HL-60/S4 treated with phorbol 12-myristate 13-acetate at 8.2 ng/mL for 4 days and 3 days (cell line): ENCODE data around the gene SERPIND1.
"Not testable (repeated sequence)": the region's sequence is repeated elsewhere in the genome, so short reads cannot be mapped to it uniquely, and the experiment has no call there.

Experiments
- in situ Hi-C: fragments of 300-500 bp; cut with MboI; formaldehyde crosslinking; loops from 2 replicates; pipeline ENCODE4 v1.15.0; 2022; ENCODE audit warnings: low sequenced_read_pairs

Gene SERPIND1

DNA sequence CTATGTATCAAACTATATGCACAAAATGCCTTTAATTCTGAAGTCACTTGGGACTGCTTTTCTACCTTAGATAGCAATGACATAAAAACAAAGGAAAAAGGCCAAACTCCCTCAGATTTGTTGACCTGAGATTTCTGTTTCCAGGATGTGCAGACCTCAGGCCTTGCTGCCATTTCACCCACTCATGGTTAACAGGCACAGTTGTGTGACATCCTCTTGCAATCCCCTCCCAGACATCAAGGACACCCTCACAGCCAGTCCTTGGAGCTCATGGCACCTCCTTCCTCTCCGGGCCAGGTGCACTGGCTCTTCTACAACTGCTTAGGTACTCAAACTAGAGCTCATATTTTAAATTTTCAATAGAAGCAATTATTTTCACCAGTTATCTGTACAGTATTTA is 37.3 kb downstream of the SERPIND1 start:
- in situ Hi-C loops, result no loop called here

DNA sequence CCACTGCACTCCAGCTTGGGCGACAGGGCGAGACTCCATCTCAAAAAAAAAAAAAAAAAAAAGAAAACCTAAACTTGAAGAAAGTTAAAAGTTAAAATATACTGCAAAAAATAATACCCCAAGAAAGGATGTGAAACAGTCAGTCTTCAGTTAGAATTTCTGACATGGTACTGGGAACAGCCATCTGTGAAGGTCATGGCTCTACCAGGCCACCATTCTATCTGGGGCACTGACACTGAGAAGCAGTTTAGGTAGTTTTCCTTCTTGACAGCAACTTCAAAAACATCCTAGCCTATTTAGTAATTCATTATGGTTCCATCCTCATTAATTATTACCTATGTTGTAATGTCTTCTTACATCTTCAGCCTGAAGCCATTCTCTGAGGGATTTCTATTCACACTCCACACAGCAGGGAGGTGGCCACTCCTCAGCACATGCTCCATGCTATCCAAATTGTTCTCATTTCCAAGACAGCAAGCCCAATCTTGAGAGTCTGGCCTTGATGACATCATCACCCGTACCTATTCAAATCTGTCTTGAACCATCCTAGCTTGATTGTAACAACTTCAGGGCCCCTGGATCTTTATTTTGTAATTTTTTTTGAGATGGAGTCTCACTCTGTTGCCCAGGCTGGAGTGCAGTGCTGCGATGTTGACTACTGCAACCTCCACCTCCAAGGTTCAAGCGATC is 38.2 kb downstream of the SERPIND1 start:
- in situ Hi-C loops, result no loop called here

DNA sequence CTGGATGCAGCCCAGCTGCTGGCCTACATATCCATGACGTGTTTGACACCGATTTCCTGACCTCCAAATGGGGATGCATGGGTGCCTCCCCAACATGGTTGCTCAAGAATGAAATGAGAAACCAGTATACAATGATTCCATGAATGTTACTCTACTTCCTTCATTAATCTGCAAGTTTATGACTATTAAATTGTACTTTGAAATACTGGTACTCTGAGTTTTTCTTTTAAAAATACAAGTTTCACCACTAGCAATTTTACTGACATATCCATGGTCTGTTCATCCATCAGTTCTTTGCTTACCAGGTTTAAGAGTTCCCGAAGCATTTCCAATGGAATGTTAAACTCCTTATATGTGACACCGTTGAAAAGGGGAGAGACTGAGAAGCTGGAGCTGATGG is 39.1 kb downstream of the SERPIND1 start:
- in situ Hi-C loops, result no loop called here

DNA sequence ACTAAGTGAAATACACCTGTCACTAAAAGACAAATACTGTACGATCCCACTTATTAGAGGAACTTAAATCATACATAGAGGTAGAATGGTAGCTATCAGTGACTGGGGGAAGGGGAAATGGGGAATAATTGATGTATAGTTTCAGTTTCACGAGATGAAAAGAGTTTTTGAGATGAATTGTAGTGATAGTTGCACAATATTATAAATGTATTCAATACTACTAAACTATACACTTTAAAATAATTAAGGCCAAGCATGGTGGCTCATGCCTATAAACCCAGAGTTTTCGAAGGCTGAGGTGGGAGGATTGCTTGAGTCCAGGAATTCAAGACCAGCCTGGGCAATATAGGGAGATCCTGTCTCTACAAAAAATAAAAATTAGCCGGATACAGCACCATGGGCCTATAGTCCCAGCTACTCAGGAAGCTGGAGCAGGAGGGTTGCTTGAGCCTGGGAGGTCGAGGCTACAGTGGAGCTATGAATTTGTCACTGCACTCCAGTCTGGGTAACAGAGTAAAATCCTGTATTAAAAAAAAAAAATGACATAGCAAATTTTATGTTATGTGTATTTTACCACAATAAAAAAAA is 40.4 kb downstream of the SERPIND1 start:
- in situ Hi-C loops, result no loop called here

GRCh38 chr22:20815477-20816050 is 41.7 kb downstream of the SERPIND1 start:
- in situ Hi-C loops, result no loop called here

DNA sequence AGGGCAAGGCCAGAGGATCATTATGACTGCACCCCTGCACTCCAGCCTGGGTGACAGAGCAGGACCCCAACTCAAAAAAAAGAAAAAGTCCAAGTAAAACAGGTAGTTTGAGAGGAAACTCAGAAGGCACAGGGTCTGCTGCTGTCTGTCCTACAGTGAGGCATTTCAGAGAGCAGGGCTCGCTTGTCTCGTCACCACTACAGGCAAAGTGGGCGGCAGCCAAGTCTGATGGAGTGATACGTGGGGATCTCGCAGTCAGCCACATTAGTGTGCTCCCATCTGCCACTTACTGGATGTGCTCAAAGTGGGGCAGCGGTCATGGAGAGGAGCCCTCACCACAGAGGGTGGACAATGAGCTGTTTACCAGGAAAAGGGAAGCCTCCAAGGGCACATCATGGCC is 42.6 kb downstream of the SERPIND1 start:
- in situ Hi-C loops, result no loop called here

DNA sequence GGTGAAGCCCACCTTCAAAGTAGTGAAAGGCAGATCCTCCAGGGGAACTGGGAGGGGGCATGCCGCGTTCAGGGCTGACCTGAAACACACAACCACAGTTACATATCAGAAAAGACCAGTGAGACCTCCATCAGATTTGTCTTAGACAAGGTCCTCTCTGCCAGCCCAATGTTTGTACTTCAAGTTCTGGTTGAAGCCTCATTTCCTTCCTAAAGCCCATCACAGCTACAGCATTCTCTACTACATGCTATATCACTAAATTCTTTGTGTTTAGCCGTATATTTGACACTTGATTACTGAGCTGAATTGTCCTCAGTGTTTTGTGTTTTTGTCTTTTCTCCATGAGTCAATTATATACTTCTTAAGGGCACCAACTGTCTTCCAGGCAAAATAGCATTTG is 44.6 kb downstream of the SERPIND1 start:
- in situ Hi-C loops, result no loop called here

GRCh38 chr22:20819471-20819870 is 45.6 kb downstream of the SERPIND1 start:
- in situ Hi-C loops, result no loop called here

GRCh38 chr22:20821717-20822239 is 47.9 kb downstream of the SERPIND1 start:
- in situ Hi-C loops, result not testable (repeated sequence)

DNA sequence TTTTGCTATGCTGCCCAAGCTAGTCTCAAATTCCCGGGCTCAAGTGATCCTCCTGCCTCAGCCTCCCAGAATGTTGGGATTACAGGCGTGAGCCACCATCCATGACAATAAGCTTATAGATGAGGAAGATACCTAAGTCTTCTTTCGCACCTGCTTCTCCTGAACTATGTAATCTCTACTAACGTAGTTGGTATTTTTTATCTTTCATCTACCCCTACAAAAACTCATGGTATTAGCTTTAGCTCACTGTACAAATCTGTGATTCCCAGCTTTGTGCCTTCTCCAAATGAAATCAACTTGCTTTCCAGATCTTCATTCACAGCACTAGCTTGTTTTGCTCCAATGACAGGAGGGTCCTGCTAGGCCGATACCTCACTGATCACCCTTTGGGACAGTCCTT is 48.3 kb downstream of the SERPIND1 start:
- in situ Hi-C loops, result no loop called here

GRCh38 chr22:20823264-20823663 is 49.4 kb downstream of the SERPIND1 start:
- in situ Hi-C loops, result no loop called here

DNA sequence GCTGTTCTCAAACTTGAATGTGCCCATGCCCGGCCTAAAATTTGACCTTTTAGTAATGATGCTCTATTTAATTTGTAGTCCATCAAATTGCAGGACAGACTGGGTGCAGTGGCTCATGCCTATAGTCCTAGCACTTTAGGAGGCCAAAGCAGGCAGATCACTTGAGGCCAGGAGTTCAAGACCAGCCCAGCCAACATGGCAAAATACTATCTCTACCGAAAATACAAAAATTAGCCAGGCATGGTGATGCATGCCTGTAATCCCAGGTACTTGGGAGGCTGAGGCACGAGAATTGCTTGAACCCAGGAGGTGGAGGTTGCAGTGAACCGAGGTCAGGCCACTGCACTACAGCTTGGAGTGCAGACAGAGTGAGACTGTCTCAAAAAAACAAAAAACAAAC is 51.3 kb downstream of the SERPIND1 start:
- in situ Hi-C loops, result not testable (repeated sequence)

DNA sequence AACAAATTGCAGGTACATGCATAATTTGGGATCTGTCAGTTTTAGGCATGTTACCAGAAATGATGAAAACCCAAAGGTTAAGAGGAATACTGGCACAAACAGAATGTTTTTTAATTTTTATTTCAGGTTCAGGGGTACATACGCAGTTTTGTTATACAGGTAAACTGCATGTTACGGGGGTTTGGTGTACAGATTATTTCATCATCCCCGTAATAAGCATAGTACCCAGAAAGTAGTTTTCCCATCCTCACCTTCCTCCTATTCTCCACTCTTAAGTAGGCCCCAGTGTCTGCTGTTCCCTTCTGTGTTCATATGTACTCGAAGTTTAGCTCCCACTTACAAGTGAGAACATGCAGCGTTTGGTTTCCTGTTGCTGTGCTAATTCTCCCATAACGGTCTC is 51.7 kb downstream of the SERPIND1 start:
- in situ Hi-C loops, result no loop called here

- in situ Hi-C loops, result not testable (repeated sequence)
Observed at GRCh38 chr22:20826373-20827152, 52.6 kb downstream of the SERPIND1 start.

DNA sequence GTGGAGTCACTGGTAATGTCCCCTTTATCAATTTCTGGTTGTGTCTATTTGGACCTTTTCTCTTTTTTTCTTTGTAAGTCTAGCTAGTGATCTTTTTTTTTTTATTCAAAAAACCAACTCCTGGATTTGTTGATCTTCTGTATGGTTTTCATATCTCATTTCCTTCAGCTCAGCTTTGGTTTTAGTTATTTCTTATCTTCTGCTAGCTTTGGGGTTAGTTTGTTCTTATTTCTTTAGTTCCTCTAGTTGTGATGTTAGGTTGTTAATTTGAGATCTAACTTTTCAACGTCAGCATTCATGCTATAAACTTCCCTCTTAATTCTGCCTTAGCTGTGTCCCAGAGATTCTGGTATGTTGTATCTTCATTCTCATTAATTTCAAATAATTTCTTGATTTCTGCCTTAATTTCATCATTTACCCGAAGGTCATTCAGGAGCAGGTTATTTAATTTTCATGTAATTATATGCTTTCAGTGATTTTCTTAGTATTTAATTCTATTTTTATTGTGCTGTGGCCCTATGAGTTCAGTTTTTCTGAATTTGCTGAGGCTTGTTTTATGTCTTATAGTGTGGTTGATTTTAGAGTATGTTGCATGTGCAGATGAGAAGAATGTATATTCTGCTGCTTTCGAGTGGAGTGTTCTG is 55.7 kb downstream of the SERPIND1 start:
- in situ Hi-C loops, result no loop called here

- in situ Hi-C loops, result no loop called here
Observed at GRCh38 chr22:20833225-20833665, 59.3 kb downstream of the SERPIND1 start.

DNA sequence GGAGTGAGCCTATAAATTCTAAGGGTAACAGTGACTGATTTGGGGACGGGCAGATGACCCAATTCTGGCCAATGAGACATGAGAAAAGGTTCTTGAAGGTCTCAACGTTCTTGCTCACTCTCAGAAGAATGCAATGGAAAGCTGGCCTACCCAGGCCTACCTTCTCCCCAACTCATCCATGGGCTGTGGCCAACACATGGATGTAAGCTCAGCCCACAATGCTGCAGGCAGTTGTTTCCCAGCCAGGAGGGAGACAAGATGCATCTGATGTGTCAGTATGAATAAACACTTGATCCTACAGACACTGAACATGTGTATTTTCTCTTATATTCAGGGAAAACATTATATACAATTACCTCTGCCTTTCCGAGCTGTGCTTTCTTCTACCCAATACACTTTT is 60.3 kb downstream of the SERPIND1 start:
- in situ Hi-C loops, result no loop called here

- in situ Hi-C loops, result no loop called here
Observed at GRCh38 chr22:20834725-20835124, 60.8 kb downstream of the SERPIND1 start.
